Measurements from ENCODE around the gene COL6A1.

GRCh38 chr21:45982092-45982757, 655 bp downstream of the COL6A1 start:
- TF ChIP-seq, protein P1, sequence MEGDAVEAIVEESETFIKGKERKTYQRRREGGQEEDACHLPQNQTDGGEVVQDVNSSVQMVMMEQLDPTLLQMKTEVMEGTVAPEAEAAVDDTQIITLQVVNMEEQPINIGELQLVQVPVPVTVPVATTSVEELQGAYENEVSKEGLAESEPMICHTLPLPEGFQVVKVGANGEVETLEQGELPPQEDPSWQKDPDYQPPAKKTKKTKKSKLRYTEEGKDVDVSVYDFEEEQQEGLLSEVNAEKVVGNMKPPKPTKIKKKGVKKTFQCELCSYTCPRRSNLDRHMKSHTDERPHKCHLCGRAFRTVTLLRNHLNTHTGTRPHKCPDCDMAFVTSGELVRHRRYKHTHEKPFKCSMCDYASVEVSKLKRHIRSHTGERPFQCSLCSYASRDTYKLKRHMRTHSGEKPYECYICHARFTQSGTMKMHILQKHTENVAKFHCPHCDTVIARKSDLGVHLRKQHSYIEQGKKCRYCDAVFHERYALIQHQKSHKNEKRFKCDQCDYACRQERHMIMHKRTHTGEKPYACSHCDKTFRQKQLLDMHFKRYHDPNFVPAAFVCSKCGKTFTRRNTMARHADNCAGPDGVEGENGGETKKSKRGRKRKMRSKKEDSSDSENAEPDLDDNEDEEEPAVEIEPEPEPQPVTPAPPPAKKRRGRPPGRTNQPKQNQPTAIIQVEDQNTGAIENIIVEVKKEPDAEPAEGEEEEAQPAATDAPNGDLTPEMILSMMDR (IDR thresholded peaks at IDR 0.05): no peak
- TF ChIP-seq HMGXB4 (CRISPR knock-in tag; IDR thresholded peaks at IDR 0.05; ENCODE audit: borderline replicate concordance): no peak
- no peak for TF ChIP-seq POLR2A (IDR thresholded peaks at IDR 0.05; ENCODE audit: low read length)
- TF ChIP-seq JUNB (IDR thresholded peaks at IDR 0.05): no peak
- TF ChIP-seq CEBPB (IDR thresholded peaks at IDR 0.05): no peak
- no peak for TF ChIP-seq HOXB13 (CRISPR knock-in tag; IDR thresholded peaks at IDR 0.05; ENCODE audit: low read depth)
- no peak for TF ChIP-seq RCOR1 (IDR thresholded peaks at IDR 0.05; ENCODE audit: low read depth, low read length)
- no peak for TF ChIP-seq RAD21 (conservative IDR thresholded peaks at IDR 0.05 in 1 of 2, IDR thresholded peaks at IDR 0.05 in 1 of 2)
- TF ChIP-seq, protein P2, sequence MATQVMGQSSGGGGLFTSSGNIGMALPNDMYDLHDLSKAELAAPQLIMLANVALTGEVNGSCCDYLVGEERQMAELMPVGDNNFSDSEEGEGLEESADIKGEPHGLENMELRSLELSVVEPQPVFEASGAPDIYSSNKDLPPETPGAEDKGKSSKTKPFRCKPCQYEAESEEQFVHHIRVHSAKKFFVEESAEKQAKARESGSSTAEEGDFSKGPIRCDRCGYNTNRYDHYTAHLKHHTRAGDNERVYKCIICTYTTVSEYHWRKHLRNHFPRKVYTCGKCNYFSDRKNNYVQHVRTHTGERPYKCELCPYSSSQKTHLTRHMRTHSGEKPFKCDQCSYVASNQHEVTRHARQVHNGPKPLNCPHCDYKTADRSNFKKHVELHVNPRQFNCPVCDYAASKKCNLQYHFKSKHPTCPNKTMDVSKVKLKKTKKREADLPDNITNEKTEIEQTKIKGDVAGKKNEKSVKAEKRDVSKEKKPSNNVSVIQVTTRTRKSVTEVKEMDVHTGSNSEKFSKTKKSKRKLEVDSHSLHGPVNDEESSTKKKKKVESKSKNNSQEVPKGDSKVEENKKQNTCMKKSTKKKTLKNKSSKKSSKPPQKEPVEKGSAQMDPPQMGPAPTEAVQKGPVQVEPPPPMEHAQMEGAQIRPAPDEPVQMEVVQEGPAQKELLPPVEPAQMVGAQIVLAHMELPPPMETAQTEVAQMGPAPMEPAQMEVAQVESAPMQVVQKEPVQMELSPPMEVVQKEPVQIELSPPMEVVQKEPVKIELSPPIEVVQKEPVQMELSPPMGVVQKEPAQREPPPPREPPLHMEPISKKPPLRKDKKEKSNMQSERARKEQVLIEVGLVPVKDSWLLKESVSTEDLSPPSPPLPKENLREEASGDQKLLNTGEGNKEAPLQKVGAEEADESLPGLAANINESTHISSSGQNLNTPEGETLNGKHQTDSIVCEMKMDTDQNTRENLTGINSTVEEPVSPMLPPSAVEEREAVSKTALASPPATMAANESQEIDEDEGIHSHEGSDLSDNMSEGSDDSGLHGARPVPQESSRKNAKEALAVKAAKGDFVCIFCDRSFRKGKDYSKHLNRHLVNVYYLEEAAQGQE (IDR thresholded peaks at IDR 0.05): no peak
- no peak for TF ChIP-seq TP53 (CRISPR knock-in tag; IDR thresholded peaks at IDR 0.05)
- TF ChIP-seq, protein P3, sequence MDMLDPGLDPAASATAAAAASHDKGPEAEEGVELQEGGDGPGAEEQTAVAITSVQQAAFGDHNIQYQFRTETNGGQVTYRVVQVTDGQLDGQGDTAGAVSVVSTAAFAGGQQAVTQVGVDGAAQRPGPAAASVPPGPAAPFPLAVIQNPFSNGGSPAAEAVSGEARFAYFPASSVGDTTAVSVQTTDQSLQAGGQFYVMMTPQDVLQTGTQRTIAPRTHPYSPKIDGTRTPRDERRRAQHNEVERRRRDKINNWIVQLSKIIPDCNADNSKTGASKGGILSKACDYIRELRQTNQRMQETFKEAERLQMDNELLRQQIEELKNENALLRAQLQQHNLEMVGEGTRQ (IDR thresholded peaks at IDR 0.05): no peak
- TF ChIP-seq, protein P4, sequence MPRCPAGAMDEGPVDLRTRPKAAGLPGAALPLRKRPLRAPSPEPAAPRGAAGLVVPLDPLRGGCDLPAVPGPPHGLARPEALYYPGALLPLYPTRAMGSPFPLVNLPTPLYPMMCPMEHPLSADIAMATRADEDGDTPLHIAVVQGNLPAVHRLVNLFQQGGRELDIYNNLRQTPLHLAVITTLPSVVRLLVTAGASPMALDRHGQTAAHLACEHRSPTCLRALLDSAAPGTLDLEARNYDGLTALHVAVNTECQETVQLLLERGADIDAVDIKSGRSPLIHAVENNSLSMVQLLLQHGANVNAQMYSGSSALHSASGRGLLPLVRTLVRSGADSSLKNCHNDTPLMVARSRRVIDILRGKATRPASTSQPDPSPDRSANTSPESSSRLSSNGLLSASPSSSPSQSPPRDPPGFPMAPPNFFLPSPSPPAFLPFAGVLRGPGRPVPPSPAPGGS (IDR thresholded peaks at IDR 0.05): no peak
- no peak for TF ChIP-seq SREBF2 (IDR thresholded peaks at IDR 0.05)

Data from A549 (cell line).